ENCODE measurements around the gene BLVRB.

Gene BLVRB

GRCh38 chr19:40453151-40453735 is 12.3 kb downstream of the BLVRB start:
- Histone ChIP-seq H3K27me3 (ENCODE audit: insufficient read depth, insufficient read length) (no peaks in the 10 kb centered on the region), H3K9ac (ENCODE audit: insufficient read length, low read depth) (no peak overlapping the region), H3K4me3 (ENCODE audit: insufficient read length, low read depth) (no peak overlapping the region), H3K36me3 (ENCODE audit: insufficient read depth, insufficient read length, low read length) (peaks cover 4% of the 10 kb centered on the region), H3K4me1 (ENCODE audit: insufficient read depth, insufficient read length) (no peaks in the 10 kb centered on the region), H3K9me3 (ENCODE audit: insufficient read depth, low read length) (no peaks in the 10 kb centered on the region)
- no peak for DNase-seq (ENCODE audit: low read depth, low spot score)
- TF ChIP-seq ZNF274 (IDR thresholded peaks at IDR 0.05; ENCODE audit: low read depth, low read length) (no peak), YY1 (IDR thresholded peaks at IDR 0.05; ENCODE audit: insufficient read depth, insufficient read length) (no peak), SUZ12 (IDR thresholded peaks at IDR 0.05; ENCODE audit: extremely low read depth, insufficient read depth, insufficient read length) (no peak)

- no peak overlapping the region for H3K4me3 ChIP-seq (ENCODE audit: insufficient read length, low read depth)
- no peak overlapping the region for H3K9ac ChIP-seq (ENCODE audit: insufficient read length, low read depth)
- TF ChIP-seq SUZ12 (IDR thresholded peaks at IDR 0.05; ENCODE audit: extremely low read depth, insufficient read depth, insufficient read length) (no peak), ZNF274 (IDR thresholded peaks at IDR 0.05; ENCODE audit: low read depth, low read length) (no peak), YY1 (IDR thresholded peaks at IDR 0.05; ENCODE audit: insufficient read depth, insufficient read length) (no peak)
- no peak for DNase-seq (ENCODE audit: low read depth, low spot score)
- no peaks in the 10 kb centered on the region for H3K4me1 ChIP-seq (ENCODE audit: insufficient read depth, insufficient read length)
- no peaks in the 10 kb centered on the region for H3K9me3 ChIP-seq (ENCODE audit: insufficient read depth, low read length)
- no peaks in the 10 kb centered on the region for H3K27me3 ChIP-seq (ENCODE audit: insufficient read depth, insufficient read length)
- H3K36me3 ChIP-seq (ENCODE audit: insufficient read depth, insufficient read length, low read length) = no peaks in the 10 kb centered on the region
Measured at GRCh38 chr19:40452016-40452415, 13.5 kb downstream of the BLVRB start.

DNA sequence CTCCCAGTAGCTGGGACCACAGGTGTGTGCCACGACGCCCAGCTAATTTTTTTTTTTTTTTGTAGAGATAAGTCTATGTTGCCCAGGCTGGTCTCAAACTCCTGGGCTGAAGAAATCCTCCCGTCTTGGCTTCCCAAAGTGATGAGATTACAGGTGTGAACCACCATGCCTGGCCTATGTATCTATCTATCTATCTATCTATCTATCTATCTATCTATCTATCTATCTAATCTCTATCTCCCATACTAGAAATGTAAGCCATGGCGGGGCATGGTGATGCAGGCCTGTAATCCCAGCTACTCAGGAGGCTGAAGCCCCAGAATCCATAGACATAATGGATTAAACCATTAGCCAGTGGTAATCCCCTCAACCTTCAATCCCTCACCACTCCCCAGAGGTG is 14.9 kb downstream of the BLVRB start:
- TF ChIP-seq SUZ12 (IDR thresholded peaks at IDR 0.05; ENCODE audit: extremely low read depth, insufficient read depth, insufficient read length) (no peak), ZNF274 (IDR thresholded peaks at IDR 0.05; ENCODE audit: low read depth, low read length) (no peak)
- Histone ChIP-seq H3K27me3 (ENCODE audit: insufficient read depth, insufficient read length) (no peaks in the 10 kb centered on the region), H3K9me3 (ENCODE audit: insufficient read depth, low read length) (no peaks in the 10 kb centered on the region), H3K36me3 (ENCODE audit: insufficient read depth, insufficient read length, low read length) (no peaks in the 10 kb centered on the region), H3K4me1 (ENCODE audit: insufficient read depth, insufficient read length) (no peaks in the 10 kb centered on the region), H3K9ac (ENCODE audit: insufficient read length, low read depth) (no peak overlapping the region), H3K4me3 (ENCODE audit: insufficient read length, low read depth) (no peak overlapping the region)
- DNase-seq (ENCODE audit: low read depth, low spot score) = no peak

- Histone ChIP-seq H3K4me1 (ENCODE audit: insufficient read depth, insufficient read length) (no peaks in the 10 kb centered on the region), H3K9me3 (ENCODE audit: insufficient read depth, low read length) (no peaks in the 10 kb centered on the region)
Measured at GRCh38 chr19:40449506-40449905, 16.0 kb downstream of the BLVRB start.

GRCh38 chr19:40446263-40446784 is 19.2 kb downstream of the BLVRB start:
- Histone ChIP-seq H3K36me3 (ENCODE audit: insufficient read depth, insufficient read length, low read length) (peaks cover 13% of the 10 kb centered on the region), H3K4me3 (ENCODE audit: insufficient read length, low read depth) (no peak overlapping the region), H3K9ac (ENCODE audit: insufficient read length, low read depth) (peak overlapping the region; percentile 44), H3K9me3 (ENCODE audit: insufficient read depth, low read length) (no peaks in the 10 kb centered on the region), H3K4me1 (ENCODE audit: insufficient read depth, insufficient read length) (peaks cover 2% of the 10 kb centered on the region), H3K27me3 (ENCODE audit: insufficient read depth, insufficient read length) (no peaks in the 10 kb centered on the region)
- no peak for DNase-seq (ENCODE audit: low read depth, low spot score)
- TF ChIP-seq YY1 (IDR thresholded peaks at IDR 0.05; ENCODE audit: insufficient read depth, insufficient read length) = no peak
- no peak for TF ChIP-seq SUZ12 (IDR thresholded peaks at IDR 0.05; ENCODE audit: extremely low read depth, insufficient read depth, insufficient read length)
- TF ChIP-seq ZNF274 (IDR thresholded peaks at IDR 0.05; ENCODE audit: low read depth, low read length) = no peak

More at GRCh38 chr19:40449506-40449905, 16.0 kb downstream of the BLVRB start:
- no peak overlapping the region for H3K9ac ChIP-seq (ENCODE audit: insufficient read length, low read depth)
- H3K4me3 ChIP-seq (ENCODE audit: insufficient read length, low read depth) = no peak overlapping the region
- H3K36me3 ChIP-seq (ENCODE audit: insufficient read depth, insufficient read length, low read length) = no peaks in the 10 kb centered on the region
- DNase-seq (ENCODE audit: low read depth, low spot score) = no peak
- no peaks in the 10 kb centered on the region for H3K27me3 ChIP-seq (ENCODE audit: insufficient read depth, insufficient read length)
- TF ChIP-seq ZNF274 (IDR thresholded peaks at IDR 0.05; ENCODE audit: low read depth, low read length) (no peak), SUZ12 (IDR thresholded peaks at IDR 0.05; ENCODE audit: extremely low read depth, insufficient read depth, insufficient read length) (no peak), YY1 (IDR thresholded peaks at IDR 0.05; ENCODE audit: insufficient read depth, insufficient read length) (no peak)

- H3K36me3 ChIP-seq (ENCODE audit: insufficient read depth, insufficient read length, low read length) = peaks cover 18% of the 10 kb centered on the region
- TF ChIP-seq YY1 (IDR thresholded peaks at IDR 0.05; ENCODE audit: insufficient read depth, insufficient read length) (no peak), ZNF274 (IDR thresholded peaks at IDR 0.05; ENCODE audit: low read depth, low read length) (no peak)
- no peaks in the 10 kb centered on the region for H3K27me3 ChIP-seq (ENCODE audit: insufficient read depth, insufficient read length)
- peaks cover 2% of the 10 kb centered on the region for H3K4me1 ChIP-seq (ENCODE audit: insufficient read depth, insufficient read length)
- no peak overlapping the region for H3K9ac ChIP-seq (ENCODE audit: insufficient read length, low read depth)
- no peaks in the 10 kb centered on the region for H3K9me3 ChIP-seq (ENCODE audit: insufficient read depth, low read length)
- H3K4me3 ChIP-seq (ENCODE audit: insufficient read length, low read depth) = no peak overlapping the region
- DNase-seq (ENCODE audit: low read depth, low spot score) = no peak
Measured at GRCh38 chr19:40445780-40446262, 19.7 kb downstream of the BLVRB start.

- no peak for DNase-seq (ENCODE audit: low read depth, low spot score)
- Histone ChIP-seq H3K27me3 (ENCODE audit: insufficient read depth, insufficient read length) (no peaks in the 10 kb centered on the region), H3K4me1 (ENCODE audit: insufficient read depth, insufficient read length) (peaks cover 2% of the 10 kb centered on the region), H3K9ac (ENCODE audit: insufficient read length, low read depth) (peak overlapping the region; percentile 74), H3K36me3 (ENCODE audit: insufficient read depth, insufficient read length, low read length) (peaks cover 28% of the 10 kb centered on the region), H3K9me3 (ENCODE audit: insufficient read depth, low read length) (no peaks in the 10 kb centered on the region), H3K4me3 (ENCODE audit: insufficient read length, low read depth) (peak overlapping the region; percentile 27)
- TF ChIP-seq ZNF274 (IDR thresholded peaks at IDR 0.05; ENCODE audit: low read depth, low read length) (no peak), YY1 (IDR thresholded peaks at IDR 0.05; ENCODE audit: insufficient read depth, insufficient read length) (no peak)
Measured at GRCh38 chr19:40444825-40445312, 20.7 kb downstream of the BLVRB start.

All from NT2/D1 (cell line).